Chondrocyte (in vitro differentiated cells): ENCODE data around the gene FNBP1. TPM values are rescaled to one million over a fixed set of nuclear protein-coding genes. Genes with fewer than 3 reads are reported as not detected.
"Not testable (repeated sequence)": the region's sequence is repeated elsewhere in the genome, so short reads cannot be mapped to it uniquely, and the experiment has no call there.

Source experiments
- DNase-seq: peaks from one replicate; pipeline ENCODE4 v3.0.0; 2021; ENCODE audit warnings: mixed read lengths, low spot score
- H3K27ac Mint-ChIP-seq: one replicate; pipeline ENCODE4 v1.8.0; 2021; ENCODE audit warnings: mild to moderate bottlenecking, moderate library complexity, mixed read lengths; ENCODE audit not compliant: unreplicated experiment
- H3K27me3 Mint-ChIP-seq: 2 replicates; pipeline ENCODE4 v1.8.0; 2021; ENCODE audit warnings: low read depth, mixed read lengths
- H3K36me3 Mint-ChIP-seq: 2 replicates; pipeline ENCODE4 v1.8.0; 2021; ENCODE audit warnings: low read depth, mixed read lengths
- H3K4me1 Mint-ChIP-seq: 2 replicates; pipeline ENCODE4 v1.8.0; 2021; ENCODE audit warnings: low read depth, mild to moderate bottlenecking, mixed read lengths
- H3K4me3 Mint-ChIP-seq: one replicate; pipeline ENCODE4 v1.8.0; 2021; ENCODE audit warnings: mild to moderate bottlenecking, moderate library complexity, mixed read lengths; ENCODE audit not compliant: unreplicated experiment
- H3K9me3 Mint-ChIP-seq: 2 replicates; pipeline ENCODE4 v1.8.0; 2021; ENCODE audit warnings: low read depth, mixed read lengths
- total RNA-seq: library from RNA; stranded (reverse); gene quantifications from 3 replicates; pipeline ENCODE4 v1.2.1, GENCODE V29; 2021
- TF ChIP-seq, protein P1 (sequence below): fragments of 200-600 bp; sonication (generic); IDR thresholded peaks from 2 replicates; pipeline ENCODE4 v1.5.0; 2021; ENCODE audit warnings: antibody characterized with exemption, mild to moderate bottlenecking, moderate library complexity

FNBP1 gene
- total RNA-seq, 1 donor from 2014 or later = 61.2 TPM

- Mint-ChIP-seq H3K27ac (peak overlapping the region; percentile 65), H3K36me3 (peaks cover 5% of the 10 kb centered on the region), H3K27me3 (no peaks in the 10 kb centered on the region), H3K4me1 (peaks cover 71% of the 10 kb centered on the region), H3K9me3 (peaks cover 5% of the 10 kb centered on the region), H3K4me3 (no peak overlapping the region)
- TF ChIP-seq, protein P1, sequence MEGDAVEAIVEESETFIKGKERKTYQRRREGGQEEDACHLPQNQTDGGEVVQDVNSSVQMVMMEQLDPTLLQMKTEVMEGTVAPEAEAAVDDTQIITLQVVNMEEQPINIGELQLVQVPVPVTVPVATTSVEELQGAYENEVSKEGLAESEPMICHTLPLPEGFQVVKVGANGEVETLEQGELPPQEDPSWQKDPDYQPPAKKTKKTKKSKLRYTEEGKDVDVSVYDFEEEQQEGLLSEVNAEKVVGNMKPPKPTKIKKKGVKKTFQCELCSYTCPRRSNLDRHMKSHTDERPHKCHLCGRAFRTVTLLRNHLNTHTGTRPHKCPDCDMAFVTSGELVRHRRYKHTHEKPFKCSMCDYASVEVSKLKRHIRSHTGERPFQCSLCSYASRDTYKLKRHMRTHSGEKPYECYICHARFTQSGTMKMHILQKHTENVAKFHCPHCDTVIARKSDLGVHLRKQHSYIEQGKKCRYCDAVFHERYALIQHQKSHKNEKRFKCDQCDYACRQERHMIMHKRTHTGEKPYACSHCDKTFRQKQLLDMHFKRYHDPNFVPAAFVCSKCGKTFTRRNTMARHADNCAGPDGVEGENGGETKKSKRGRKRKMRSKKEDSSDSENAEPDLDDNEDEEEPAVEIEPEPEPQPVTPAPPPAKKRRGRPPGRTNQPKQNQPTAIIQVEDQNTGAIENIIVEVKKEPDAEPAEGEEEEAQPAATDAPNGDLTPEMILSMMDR = no peak
- no peak for DNase-seq
Measured at GRCh38 chr9:130021123-130021522, 21.9 kb downstream of the FNBP1 start.

DNA sequence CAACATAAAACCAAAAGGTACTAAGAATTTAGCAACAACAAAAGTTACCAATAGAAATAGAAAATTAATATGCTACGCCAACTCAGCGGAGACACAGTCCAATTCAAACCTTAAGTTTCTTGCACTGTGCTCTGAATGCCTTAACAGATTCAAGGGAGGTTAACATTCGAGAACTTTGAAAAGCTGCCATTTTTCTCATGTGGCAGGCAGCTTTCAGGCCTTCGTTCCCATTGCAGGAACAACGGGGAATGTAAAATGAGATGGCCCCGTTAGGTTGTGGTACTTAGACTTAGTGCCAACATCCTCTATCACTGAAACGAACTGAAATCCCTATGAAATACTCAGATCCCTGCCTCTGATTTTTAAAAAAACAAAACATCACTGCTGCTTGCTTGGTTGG is 22.4 kb downstream of the FNBP1 start:
- Mint-ChIP-seq H3K27me3 (no peaks in the 10 kb centered on the region), H3K36me3 (peaks cover 5% of the 10 kb centered on the region), H3K4me3 (no peak overlapping the region), H3K4me1 (peaks cover 71% of the 10 kb centered on the region), H3K27ac (peak overlapping the region; percentile 65), H3K9me3 (peaks cover 5% of the 10 kb centered on the region)
- no peak for DNase-seq
- TF ChIP-seq, protein P1 = no peak

DNA sequence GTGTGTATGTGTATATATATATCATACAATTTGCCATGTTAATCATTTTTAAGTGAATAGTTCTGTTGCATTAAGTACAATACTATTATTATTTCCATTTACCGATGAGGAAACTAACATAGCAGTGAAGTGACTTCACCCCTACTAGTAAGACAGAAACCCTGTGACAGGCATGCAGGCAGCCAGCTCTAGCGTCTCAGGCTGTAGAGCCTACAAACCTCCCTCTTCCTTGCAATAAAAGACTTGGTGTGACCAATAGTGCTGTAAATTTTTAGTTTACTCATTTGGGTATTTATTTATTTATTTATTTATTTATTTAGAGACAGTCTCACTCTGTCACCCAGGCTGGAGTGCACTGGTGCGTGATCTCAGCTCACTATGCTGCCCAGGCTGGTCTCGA is 24.7 kb downstream of the FNBP1 start:
- H3K27me3 Mint-ChIP-seq = no peaks in the 10 kb centered on the region
- H3K9me3 Mint-ChIP-seq = peaks cover 5% of the 10 kb centered on the region
- no peak overlapping the region for H3K4me3 Mint-ChIP-seq
- H3K36me3 Mint-ChIP-seq = peaks cover 5% of the 10 kb centered on the region
- no peak for DNase-seq
- TF ChIP-seq, protein P1 = no peak
- H3K4me1 Mint-ChIP-seq = peaks cover 52% of the 10 kb centered on the region
- no peak overlapping the region for H3K27ac Mint-ChIP-seq

DNA sequence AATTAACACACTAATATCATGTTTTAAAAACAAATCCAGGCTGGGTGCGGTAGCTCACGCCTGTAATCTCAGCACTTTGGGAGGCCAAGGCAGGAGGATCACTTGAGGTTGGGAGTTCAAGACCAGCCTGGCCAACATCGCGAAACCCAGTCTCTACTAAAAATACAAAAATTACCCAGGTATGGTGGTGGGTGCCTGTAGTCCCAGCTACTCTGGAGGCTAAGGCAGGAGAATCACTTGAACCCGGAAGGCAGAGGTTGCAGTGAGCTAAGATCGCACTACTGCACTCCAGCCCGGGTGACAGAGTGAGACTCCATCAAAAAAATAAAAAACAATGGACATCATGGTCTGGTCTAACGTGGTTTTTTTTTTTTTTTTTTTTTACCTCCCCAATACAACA is 25.5 kb downstream of the FNBP1 start:
- not testable (repeated sequence) for DNase-seq, H3K27me3 Mint-ChIP-seq, H3K36me3 Mint-ChIP-seq, H3K4me3 Mint-ChIP-seq, H3K9me3 Mint-ChIP-seq
- Mint-ChIP-seq H3K27ac (peak overlapping the region; percentile 99), H3K4me1 (peaks cover 45% of the 10 kb centered on the region)

DNA sequence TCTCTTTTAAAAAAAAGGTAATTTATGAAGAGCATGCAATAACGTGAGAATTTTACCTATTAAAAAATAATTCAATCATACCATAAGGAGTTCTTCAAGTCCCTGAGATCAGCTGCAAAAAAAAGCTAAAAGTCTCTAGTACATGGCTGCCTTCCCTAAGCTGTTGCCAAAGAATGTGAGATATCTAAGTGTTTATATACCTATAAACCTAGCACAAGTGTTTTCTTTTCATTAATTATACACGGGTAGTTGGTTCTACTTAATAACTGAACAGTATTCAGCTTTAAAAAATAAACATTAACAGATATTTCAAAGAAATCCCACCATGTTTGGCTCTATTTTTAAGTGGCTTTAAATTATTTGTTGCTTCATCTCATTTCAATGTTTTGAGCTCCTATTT is 25.9 kb downstream of the FNBP1 start:
- H3K27me3 Mint-ChIP-seq = no peaks in the 10 kb centered on the region
- peaks cover 5% of the 10 kb centered on the region for H3K36me3 Mint-ChIP-seq
- peaks cover 45% of the 10 kb centered on the region for H3K4me1 Mint-ChIP-seq
- H3K27ac Mint-ChIP-seq = peak overlapping the region; percentile 99
- DNase-seq = no peak
- H3K9me3 Mint-ChIP-seq = peaks cover 5% of the 10 kb centered on the region
- H3K4me3 Mint-ChIP-seq = no peak overlapping the region
- TF ChIP-seq, protein P1 = no peak

GRCh38 chr9:130015353-130016019 is 27.5 kb downstream of the FNBP1 start:
- no peak for DNase-seq
- Mint-ChIP-seq H3K4me3 (no peak overlapping the region), H3K9me3 (peaks cover 5% of the 10 kb centered on the region), H3K36me3 (peaks cover 5% of the 10 kb centered on the region), H3K27me3 (no peaks in the 10 kb centered on the region), H3K4me1 (peaks cover 35% of the 10 kb centered on the region), H3K27ac (no peak overlapping the region)
- TF ChIP-seq, protein P1 = no peak
